CD4-positive, alpha-beta T cell treated with Interleukin-1 beta for 1 hour (primary cell): Measurements from ENCODE around the gene GALP.
"Not testable (repeated sequence)": the region's sequence is repeated elsewhere in the genome, so short reads cannot be mapped to it uniquely, and the experiment has no call there.

Source experiments
- DNase-seq, 2 donors: peaks; one replicate each; pipeline ENCODE4 v3.0.0-alpha.2; 2020 to 2022

GALP gene

DNA sequence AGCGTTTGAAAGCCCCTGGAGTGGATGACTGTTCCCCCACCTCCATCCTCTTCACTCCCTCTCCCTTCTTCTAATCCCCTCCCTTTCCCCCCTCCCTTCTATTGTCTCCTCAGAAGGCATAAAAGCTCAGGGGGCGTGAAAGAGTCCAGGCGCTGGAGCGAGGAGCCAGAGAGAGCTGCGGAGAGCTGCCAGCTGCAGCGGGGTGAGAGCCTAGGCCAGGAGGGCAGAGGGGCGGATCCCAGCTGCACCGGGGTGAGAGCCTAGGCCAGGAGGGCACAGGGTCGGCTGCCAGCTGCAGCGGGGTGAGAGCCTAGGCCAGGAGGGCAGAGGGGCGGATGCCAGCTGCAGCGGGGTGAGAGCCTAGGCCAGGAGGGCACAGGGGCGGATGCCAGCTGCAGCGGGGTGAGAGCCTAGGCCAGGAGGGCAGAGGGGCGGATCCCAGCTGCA lies at the start of gene GALP:
GALP (plus strand) TSS at position 148 of the 447 bp plus-strand sequence. CDS start 1,101 bp downstream, outside the sequence.
- DNase-seq: not testable (repeated sequence)

- no peak for DNase-seq
Observed at GRCh38 chr19:56126983-56127780, 48.6 kb upstream of the GALP start.

- no peak for DNase-seq
Observed at GRCh38 chr19:56130006-56130405, 45.8 kb upstream of the GALP start.

GRCh38 chr19:56131651-56132050 lies 44.2 kb upstream of the GALP start:
- DNase-seq: no peak

- no peak for DNase-seq
Observed at GRCh38 chr19:56132316-56132822, 43.4 kb upstream of the GALP start.

DNA sequence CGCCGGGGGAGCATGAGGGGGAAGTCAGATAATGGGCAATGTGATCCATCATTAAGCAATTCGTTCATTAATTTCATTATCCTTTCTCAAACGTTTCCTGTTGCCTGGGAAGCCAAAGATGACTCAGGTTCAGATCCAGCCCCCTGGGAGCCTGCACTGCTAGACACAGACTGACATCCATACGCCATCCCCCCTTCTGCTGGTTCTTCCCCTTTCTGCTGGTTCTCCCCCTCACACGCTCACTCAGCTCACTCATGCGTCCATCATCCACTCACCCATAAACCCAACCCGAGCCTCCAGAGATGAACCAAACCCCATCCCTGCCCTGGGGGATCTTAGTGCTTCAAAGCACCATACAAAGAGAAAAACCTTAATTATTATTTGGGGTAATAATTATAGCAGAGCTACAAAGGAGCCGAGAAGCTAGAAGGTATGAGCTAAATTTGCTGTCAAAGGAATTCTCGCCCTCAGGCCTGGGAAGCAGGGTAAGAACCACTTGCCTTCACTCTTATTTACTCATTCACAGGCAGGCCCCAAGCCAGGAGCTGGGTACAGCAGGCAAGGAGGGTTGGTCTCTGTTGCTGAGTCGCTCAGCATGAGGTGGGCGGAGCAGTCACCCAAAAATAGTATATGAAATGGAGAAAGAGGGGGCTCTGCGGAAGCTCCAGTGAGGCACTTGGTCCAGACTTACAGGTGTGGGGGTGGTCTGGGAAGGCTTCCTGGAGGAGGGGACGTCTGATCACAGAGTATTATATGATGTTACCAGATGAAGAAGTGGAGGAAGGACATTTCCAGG lies 41.8 kb upstream of the GALP start:
- DNase-seq: peak in 1 of 2 donors; percentile 31

GRCh38 chr19:56134654-56134921 lies 41.2 kb upstream of the GALP start:
- DNase-seq: no peak

DNA sequence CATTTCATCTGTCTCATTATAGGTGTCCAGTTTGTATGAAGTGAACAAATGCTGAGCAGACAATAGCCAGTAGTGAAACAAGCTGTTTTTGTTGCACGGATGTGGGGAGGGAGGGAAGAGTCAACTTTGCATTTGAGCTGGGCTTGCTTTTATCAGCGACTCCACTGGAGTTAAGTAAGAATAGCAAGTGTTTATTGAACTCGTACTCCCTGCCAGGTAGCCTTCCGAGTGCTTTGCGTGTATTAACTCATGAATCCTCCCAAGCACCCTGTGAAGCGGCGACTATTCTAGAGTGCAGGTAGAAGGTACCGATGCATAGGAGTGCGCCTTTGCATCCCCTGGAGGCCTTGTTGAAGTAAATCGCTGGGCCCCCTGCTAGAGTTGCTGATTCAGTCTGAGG lies 39.4 kb upstream of the GALP start:
- DNase-seq: no peak

- no peak for DNase-seq
Observed at GRCh38 chr19:56137405-56137804, 38.4 kb upstream of the GALP start.

GRCh38 chr19:56138069-56138468 lies 37.7 kb upstream of the GALP start:
- DNase-seq: no peak

- DNase-seq: no peak
Observed at GRCh38 chr19:56139847-56140582, 35.8 kb upstream of the GALP start.

DNA sequence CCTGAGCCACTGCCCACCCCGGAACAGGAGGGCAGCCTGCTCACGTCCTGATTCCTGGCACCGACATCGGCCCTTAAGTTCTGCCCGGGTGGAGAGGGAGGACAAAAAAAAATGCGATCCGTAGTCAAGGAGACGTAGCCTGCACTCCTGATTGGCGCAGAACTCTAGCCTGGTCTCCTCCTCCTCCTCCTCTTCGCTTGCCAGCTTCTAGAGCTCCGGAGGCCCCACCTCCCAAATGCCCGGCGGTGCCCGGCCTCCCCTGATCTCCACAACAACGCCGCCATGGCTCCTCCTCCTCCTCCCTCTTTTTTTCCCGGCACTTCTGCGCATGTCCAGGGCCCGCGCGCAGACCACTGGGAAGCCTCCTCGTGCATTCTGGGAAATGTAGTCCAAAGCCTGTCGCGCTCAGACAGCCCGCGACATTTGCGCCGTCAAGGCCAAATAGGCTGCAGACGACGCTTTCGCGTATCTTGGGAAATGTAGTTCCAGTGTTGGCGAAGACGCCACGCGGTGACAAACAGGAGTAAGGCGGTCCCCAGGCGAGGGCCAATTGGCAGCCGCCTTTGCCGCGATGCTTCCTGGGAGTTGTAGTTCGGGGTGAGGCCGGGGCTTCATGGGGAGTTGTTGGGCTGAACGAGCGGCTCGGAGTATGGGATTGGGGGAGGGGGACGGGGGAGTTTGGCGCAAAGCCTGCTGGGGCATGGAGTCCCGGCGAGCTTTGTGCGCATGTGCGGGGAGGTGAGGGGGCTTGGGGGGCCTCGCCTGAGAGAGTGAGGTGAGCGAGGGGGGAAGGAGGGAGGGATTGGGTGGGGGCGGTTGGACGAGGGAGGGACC lies 35.0 kb upstream of the GALP start, which contains the start of gene ZNF444:
ZNF444 (plus strand) TSS at position 705 of the 834 bp plus-strand sequence. CDS start 5,625 bp downstream, outside the sequence.
- DNase-seq: peak; percentile 100

DNA sequence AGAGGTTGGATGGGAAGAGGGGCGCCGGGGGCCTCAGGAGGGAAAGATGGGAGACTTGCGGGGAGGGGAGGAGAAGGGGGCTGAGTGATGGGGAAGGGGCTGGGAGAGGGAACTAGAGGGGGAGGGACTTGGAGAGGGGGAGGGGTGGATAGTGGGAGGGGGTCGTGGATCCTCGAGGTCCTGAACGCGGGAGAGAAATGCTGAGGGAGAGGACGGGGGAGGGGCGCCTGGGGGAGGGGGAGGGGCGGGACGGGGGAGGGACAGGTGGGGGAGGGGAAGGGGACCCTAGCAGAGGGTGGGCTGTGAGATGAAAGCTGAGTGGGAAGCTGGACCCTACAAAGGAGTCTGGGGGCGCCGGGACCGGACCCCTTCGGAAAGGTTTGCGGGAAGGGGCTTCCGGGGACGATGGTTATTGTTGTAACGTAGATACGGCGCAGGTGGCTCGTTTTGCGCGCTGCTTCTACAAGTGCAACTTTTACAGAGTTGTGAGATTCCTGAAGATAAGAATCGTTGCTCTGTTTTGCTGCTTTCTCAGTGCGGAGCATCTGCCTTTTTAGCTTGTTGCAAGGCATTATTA lies 34.3 kb upstream of the GALP start:
- DNase-seq: peak; percentile 20 to 36

DNA sequence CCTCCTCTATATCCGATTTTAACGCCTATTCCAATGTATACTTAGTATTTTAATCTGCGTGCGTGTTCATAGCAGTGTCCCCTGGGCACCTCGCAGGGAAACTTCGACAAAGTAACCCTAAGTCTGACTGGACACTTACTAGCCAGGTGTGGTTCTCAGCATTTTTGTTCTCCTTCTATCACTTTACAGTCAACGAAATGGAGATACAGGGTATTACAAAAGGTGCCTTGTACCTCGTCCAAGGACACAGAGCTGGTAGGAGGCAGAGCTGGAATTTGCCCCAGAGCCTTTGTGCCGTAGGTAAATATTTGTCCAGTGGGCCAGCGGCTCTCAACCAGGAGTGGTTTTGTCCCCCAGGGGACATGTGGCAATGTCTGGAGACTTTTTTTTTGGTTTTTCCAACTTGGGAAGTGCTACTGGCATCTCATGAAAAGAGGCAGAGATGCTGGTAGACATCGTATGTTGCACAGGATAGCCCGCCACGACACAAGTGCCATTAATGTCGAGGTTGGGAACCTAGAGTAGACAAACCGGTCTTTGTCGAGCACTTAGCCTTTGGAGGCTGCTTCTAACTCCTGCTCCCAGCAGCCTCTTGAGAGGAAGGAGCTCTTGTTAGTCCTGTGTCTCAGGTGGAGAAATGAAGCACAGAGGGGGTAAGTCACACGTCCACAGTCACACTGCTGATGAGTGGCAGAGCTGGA lies 33.6 kb upstream of the GALP start:
- DNase-seq: no peak

DNA sequence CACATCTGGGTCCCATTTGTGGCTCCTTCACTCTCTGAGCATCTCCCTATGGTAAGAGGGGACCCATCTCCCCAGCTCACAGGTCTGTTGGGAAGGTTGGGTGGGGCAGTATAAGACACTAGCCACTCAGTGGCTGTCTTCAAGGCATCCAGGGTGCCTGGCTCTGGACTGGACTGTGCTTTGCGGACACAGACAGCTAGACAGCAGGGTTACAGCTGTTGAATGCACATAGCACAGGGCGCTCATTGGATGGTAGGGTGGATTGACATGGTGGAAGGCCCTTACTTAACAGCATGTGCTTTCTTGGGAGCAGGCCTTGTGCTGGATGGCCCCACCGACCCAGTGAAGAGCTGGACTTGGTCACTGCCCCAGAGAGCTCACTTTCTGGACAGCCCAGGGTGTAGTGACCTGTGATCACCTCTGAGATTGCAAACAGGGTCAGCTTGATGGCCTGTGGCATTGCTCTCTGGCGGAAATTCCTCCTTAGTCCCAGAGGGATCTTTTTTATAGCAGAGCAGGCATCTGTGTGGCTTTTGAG lies 32.8 kb upstream of the GALP start:
- DNase-seq: no peak

DNA sequence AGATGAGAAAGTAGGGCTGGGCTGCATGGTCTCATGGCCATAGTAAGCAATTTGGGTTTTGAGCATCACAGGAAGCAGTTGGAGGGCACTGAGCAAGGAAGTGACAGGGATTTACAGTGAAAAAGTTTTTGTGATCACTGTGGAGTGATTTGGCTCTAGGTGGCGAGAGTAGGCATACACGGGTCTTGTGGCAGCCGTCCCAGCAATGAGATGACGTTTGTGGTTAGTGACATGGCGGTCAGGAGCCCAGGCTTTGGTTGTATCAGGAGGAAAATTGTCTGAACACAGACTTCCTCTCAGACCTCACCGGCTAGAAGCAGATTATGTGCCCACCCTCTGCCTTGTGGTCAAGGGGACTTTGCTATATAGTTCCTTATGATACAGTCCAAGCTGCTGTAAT lies 31.4 kb upstream of the GALP start:
- DNase-seq: no peak

- DNase-seq: no peak
Observed at GRCh38 chr19:56144831-56145230, 31.0 kb upstream of the GALP start.

GRCh38 chr19:56145698-56146097 lies 30.1 kb upstream of the GALP start:
- no peak for DNase-seq

DNA sequence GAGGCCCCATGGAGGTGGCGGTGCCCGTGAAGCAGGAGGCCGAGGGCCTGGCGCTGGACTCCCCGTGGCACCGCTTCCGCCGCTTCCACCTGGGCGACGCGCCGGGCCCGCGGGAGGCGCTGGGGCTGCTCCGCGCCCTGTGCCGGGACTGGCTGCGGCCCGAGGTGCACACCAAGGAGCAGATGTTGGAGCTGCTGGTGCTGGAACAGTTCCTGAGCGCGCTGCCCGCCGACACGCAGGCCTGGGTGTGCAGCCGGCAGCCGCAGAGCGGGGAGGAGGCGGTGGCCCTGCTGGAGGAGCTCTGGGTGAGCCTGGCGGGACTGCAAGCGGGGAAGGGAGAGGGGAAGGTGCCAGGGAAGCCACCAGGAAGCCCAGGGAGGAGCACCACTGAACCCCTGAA lies 28.9 kb upstream of the GALP start:
- no peak for DNase-seq

GRCh38 chr19:56147307-56147706 lies 28.5 kb upstream of the GALP start:
- DNase-seq: no peak

DNA sequence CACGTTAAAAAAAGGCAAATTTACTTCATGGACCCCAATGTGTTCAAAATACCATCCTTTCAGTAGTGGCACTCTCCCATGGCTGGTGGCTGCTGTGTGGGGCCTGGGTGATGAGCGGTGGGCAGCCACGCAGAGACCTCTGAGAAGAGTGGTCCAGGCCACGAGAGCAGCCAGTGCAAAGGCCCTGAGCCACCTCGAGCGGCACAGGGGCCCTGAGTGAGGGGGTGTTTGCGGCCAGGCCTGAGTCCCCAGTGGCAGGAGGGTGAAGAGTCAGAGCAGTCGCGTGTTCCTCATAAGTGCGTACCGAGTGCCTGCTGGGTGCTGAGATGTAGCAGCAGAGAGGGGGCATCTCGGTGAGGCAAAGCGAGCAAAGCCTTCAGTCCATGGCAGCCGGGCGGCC lies 27.7 kb upstream of the GALP start:
- no peak for DNase-seq
